Panc1 (cell line): ENCODE data around the gene LYRM1.

Source experiments
- CTCF ChIP-seq: fragments of 450-650 bp; IDR thresholded peaks from 2 replicates; pipeline ENCODE4 v1.5.1; 2017; ENCODE audit warnings: mild to moderate bottlenecking
- POLR2AphosphoS5 ChIP-seq: IDR thresholded peaks from 2 replicates; pipeline ENCODE4 v1.6.1; 2012; ENCODE audit warnings: mild to moderate bottlenecking, low read depth, low read length, moderate library complexity
- TCF7L2 ChIP-seq: IDR thresholded peaks from 2 replicates; pipeline ENCODE4 v1.6.1; 2011; ENCODE audit warnings: mild to moderate bottlenecking, low read depth, low read length, inconsistent platforms

GRCh38 chr16:20904507-20905081 is 4.0 kb downstream of the LYRM1 start:
- TF ChIP-seq CTCF: no peak
- peak; percentile 99 for TF ChIP-seq TCF7L2
- TF ChIP-seq POLR2AphosphoS5: peak; percentile 65; the same call in 1 of the 2 replicates
